HG02798 (cell line): ENCODE results near the gene EPB41L4B.

Experiments used
- ATAC-seq: cut with Tn5 transposase; IDR thresholded peaks from one replicate; pipeline ENCODE4 v1.9.1; 2021; ENCODE audit warnings: mild to moderate bottlenecking; ENCODE audit not compliant: unreplicated experiment, poor library complexity

Gene EPB41L4B

GRCh38 chr9:109171926-109172325 lies 148.9 kb downstream of the EPB41L4B start:
- no peak for ATAC-seq

GRCh38 chr9:109168170-109168569 lies 152.7 kb downstream of the EPB41L4B start:
- ATAC-seq, result no peak

GRCh38 chr9:109167716-109168115 lies 153.1 kb downstream of the EPB41L4B start:
- ATAC-seq, result no peak

DNA sequence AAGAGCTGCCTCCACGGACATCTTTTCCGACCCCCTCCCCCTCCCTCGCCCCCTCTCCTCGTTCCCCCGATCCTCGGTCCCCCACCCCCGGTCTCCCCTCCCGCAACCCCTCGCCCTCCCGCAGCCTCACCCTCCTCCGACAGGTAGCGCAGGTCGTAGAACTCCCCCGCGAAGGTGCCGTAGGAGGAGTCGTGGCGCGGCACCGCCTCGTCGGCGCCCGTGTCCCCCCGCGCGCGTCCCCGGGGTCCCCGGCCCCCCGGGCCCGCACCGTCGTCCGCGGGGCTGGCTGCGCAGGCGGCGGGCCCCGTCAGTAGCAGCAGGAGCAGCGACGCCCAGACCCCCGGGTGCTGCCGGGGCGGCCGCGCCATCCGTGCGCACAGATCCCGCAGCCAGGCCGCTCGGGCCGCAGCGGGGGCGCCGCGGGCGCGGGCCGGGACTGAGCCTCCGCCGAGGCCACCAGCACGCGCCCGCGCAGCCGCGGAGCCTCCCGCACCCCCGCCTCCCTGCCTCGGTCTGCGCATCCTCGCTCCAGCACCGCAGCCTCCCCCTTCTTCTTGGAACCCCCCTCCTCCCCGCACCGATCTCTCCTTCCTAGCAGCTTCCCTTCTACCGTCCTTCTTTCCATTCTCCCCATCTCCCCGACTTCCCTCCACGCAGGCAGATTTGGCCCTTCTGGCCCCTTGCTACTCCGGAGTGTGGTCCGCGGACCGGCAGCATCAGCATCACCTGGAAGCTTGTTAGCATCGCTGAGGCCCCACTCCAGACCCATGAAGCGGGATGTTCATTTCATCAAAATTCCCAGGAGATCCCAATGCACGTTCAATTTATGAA lies 153.9 kb downstream of the EPB41L4B start, which contains the start of gene FRRS1L:
TSS of gene FRRS1L (minus strand) at position 479 of the 831 bp plus-strand sequence. CDS start at position 368, 111 bp downstream.
- no peak for ATAC-seq

- ATAC-seq, result no peak
These were observed 154.6 kb downstream of the EPB41L4B start for GRCh38 chr9:109166171-109166770.

GRCh38 chr9:109164042-109164441 lies 156.8 kb downstream of the EPB41L4B start:
- ATAC-seq, result no peak

- ATAC-seq, result no peak
These were observed 157.7 kb downstream of the EPB41L4B start for GRCh38 chr9:109163194-109163593.

DNA sequence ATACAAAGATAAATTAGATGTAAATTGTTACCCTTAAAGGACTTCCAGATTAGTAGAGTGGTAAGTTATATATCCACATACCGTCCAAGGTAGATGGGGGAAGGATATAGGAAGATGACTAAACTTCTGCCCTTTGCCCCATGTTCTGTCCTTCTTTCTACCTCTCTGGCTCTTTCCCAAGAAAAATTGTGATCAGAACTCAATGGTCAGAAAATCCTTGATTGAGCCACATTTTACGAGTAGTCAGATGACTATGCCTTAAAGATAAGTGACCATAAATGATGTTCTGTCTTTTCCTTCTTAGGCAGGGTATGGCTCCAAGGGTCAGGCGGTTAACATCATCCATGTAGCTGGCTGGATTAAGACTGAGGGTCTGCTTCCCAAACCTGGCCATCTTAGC lies 158.2 kb downstream of the EPB41L4B start:
- no peak for ATAC-seq

GRCh38 chr9:109161471-109161870 lies 159.4 kb downstream of the EPB41L4B start:
- no peak for ATAC-seq

DNA sequence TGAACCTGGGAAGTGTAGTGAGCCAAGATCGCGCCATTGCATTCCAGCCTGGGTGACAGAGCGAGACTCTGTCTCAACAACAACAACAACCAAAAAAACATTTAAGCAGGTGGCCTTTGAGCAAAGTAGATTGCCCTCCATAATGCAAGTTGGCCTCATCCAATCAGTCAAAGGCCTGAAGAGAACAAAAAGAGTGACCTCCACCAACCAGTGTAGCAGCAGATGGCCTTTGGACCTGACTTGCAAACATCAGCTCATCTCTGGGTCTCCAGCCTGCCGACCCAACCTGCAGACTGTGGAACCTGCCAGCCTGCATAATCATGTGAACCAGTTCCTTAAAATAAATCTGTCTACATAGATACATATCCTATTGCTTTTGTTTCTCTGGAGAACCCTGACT lies 161.3 kb downstream of the EPB41L4B start:
- ATAC-seq, result no peak

DNA sequence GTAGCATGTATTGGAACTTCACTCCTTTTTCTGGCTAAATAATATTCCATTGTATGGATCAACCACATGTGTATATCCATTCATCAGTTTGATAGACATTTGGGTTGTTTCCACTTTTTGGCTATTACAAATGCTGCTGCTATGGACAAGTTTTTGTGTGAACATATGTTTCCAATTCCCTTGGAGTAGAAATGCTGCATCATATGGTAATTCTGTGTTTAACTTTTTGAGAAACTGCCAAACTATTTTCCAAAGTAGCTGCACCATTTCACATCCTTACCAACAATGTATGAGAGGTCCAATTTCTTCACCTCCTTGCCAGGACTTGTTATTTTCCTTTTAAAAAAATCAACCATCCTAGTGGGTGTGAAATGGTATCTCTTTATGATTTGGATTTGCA lies 162.2 kb downstream of the EPB41L4B start:
- ATAC-seq, result no peak

DNA sequence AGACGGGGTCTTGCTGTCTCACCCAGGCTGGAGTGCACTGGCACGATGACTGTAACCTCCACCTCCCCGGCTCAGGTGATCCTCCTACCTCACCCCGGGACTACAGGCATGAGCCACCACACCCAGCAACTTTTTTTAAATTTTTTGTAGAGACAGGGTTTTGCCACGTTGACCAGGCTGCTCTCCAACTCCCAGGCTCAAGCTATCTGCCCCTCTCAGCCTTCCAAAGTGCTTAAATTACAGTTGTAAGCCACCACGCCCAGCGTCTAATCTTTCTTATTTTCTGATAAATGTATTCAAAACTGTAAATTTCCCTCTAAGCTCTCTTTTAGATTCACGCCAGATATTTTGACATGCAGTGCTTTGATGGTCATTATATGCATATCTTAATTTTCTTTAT lies 164.2 kb downstream of the EPB41L4B start:
- ATAC-seq, result no peak

DNA sequence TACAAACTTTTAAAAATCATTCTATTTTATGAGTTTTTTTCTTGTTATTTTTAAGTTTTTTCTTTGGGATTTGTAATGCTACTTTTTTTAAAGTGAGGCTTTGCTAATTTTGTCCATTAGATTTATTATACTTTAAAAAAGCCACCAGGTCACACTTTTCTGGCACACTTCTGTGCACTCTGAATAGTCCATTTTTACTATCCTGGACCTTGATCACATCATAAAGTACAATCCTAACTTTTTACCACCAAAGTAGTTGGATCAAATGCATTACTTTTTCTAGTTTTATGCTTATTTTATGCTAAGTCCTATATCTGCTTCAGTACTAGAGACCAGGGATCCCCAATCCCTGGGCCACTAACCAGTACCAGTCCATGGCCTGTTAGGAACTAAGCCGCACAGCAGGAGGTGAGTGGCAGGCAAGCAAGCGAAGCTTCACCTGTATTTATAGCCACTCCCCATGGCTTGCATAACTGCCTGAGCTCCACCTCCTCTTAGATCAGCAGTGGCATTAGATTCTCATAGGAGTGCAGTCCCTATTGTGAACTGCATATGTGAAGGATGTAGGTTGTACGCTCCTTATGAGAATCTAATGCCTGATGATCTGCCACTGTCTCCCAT lies 169.8 kb downstream of the EPB41L4B start:
- no peak for ATAC-seq

GRCh38 chr9:109149722-109150121 lies 171.1 kb downstream of the EPB41L4B start:
- ATAC-seq, result no peak

- no peak for ATAC-seq
These were observed 171.8 kb downstream of the EPB41L4B start for GRCh38 chr9:109149089-109149488.

GRCh38 chr9:109145051-109145450 lies 175.8 kb downstream of the EPB41L4B start:
- ATAC-seq, result no peak

- peak; percentile 94 for ATAC-seq
These were observed 176.8 kb downstream of the EPB41L4B start for GRCh38 chr9:109143881-109144562.

- no peak for ATAC-seq
These were observed 179.5 kb downstream of the EPB41L4B start for GRCh38 chr9:109141375-109141774.

- no peak for ATAC-seq
These were observed 181.0 kb downstream of the EPB41L4B start for GRCh38 chr9:109139851-109140250.

GRCh38 chr9:109138421-109138820 lies 182.4 kb downstream of the EPB41L4B start:
- ATAC-seq, result no peak

DNA sequence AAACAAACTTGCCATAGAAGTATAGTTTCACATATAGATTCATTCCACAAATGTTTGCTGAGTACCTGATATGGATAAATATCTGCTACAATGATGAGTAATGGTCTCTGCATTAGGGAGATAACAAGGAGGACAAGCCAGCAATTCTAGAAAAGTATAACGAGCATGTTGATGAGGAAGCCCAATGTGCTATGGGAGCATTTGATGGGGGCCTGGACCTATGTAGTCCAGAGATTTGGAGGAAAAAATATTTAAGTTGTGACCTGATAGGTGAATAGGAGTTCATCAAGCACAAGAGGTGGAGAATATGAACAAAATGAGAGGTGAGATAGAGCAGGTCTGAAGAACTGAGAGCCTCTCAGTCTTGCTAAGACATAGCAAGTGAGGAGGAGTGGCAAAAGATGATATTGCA lies 186.7 kb downstream of the EPB41L4B start:
- no peak for ATAC-seq
